Upper lobe of left lung (tissue), 6 donors: Measurements from ENCODE around the gene RNF212B. TPM values are rescaled to one million over a fixed set of nuclear protein-coding genes. Genes with fewer than 3 reads are reported as not detected.
"Not testable (repeated sequence)": the region's sequence is repeated elsewhere in the genome, so short reads cannot be mapped to it uniquely, and the experiment has no call there.

Experiments
- ATAC-seq, 2 donors: fragments of 200-7000 bp; cut with Tn5 transposase; one replicate each; pipeline ENCODE4 v1.9.1; 2022; ENCODE audit warnings: mild to moderate bottlenecking in 2 of 2, moderate library complexity in 2 of 2; ENCODE audit not compliant: low FRiP score in 2 of 2
- DNase-seq, 2 donors: peaks; one replicate each; pipeline ENCODE4 v3.0.0-alpha.2; 2019 to 2020
- H3K27ac ChIP-seq, 4 donors: fragments of 200-600 bp; sonication (generic); one replicate each; pipeline ENCODE4 v1.5.1; 2016 to 2019
- H3K27me3 ChIP-seq, 4 donors: fragments of 200-600 bp; sonication (generic); one replicate each; pipeline ENCODE4 v1.5.1; 2017 to 2019
- H3K36me3 ChIP-seq, 4 donors: fragments of 200-600 bp; sonication (generic); one replicate each; pipeline ENCODE4 v1.5.1; 2016 to 2019
- H3K4me1 ChIP-seq, 4 donors: fragments of 200-600 bp; sonication (generic); one replicate each; pipeline ENCODE4 v1.5.1; 2018 to 2019
- H3K4me3 ChIP-seq, 4 donors: fragments of 200-600 bp; sonication (generic); one replicate each; pipeline ENCODE4 v1.5.1; 2017 to 2019; ENCODE audit warnings: mild to moderate bottlenecking in 2 of 4, moderate library complexity in 1 of 4
- H3K9me3 ChIP-seq, 4 donors: fragments of 200-600 bp; sonication (generic); one replicate each; pipeline ENCODE4 v1.5.1; 2018 to 2019
- EP300 ChIP-seq, 4 donors: sonication (generic); formaldehyde crosslinking; IDR thresholded peaks; one replicate each; pipeline ENCODE4 v1.5.1; 2017; ENCODE audit warnings: antibody characterized with exemption in 4 of 4, control low read depth in 2 of 4
- POLR2A ChIP-seq, 4 donors: fragments of 450-650 bp; IDR thresholded peaks; one replicate each; pipeline ENCODE4 v1.5.1; 2016 to 2017; ENCODE audit warnings: antibody characterized with exemption in 4 of 4, mild to moderate bottlenecking in 2 of 4
- POLR2AphosphoS5 ChIP-seq, 2 donors: sonication (generic); formaldehyde crosslinking; IDR thresholded peaks; one replicate each; pipeline ENCODE4 v1.5.1; 2017; ENCODE audit warnings: antibody characterized with exemption in 2 of 2
- WGBS, 2 donors: methylation state at CpG; one replicate each; pipeline ENCODE4 v1.1.5; 2017 to 2018; 5-methylcytosine and 5-hydroxymethylcytosine counted together
- total RNA-seq, 6 donors: library from RNA; depleted of rRNA in 4 of 6; stranded (reverse); fragments of >200 nt in 4 of 6; gene quantifications; one replicate each; pipeline versions ENCODE4 v1.1.0 to v1.2.1, GENCODE V29; 2016 to 2021
- TF ChIP-seq, protein P1 (sequence below), 6 experiments: fragments of 450-650 bp in 4 of 6; fragments of 200-600 bp in 2 of 6; sonication (generic) in 2 of 6; IDR thresholded peaks; one replicate each; pipeline ENCODE4 v1.5.1; 2016 to 2019; ENCODE audit warnings: antibody characterized with exemption in 6 of 6
- donor health status: DM: no; HTN: no; CAD: no; lungs with moderate emphysema.
- donor health status: DM: no; HTN: yes; CAD: no; lungs with severe emphysema.

RNF212B gene
- total RNA-seq, 6 donors from 2014 or later, result not detected

DNA sequence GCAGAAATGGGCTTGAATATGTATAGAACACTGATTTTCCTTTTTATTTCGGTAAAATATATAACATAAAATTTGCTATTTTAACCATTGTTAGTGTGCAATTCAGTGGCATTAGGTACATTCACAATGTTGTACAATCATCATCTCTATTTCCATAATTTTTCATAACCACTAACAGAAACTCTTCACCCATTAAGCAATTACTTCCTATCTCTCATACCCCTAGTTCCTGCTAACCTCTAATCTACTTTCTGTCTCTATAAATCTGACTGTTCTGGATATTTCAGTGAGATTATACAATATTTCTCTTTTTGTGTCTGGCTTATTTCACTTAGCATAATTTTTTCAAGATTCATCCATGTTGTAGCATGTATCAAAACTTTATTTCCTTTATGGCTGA lies 8.9 kb upstream of the RNF212B start:
- H3K4me3 ChIP-seq, result no peak overlapping the region
- TF ChIP-seq POLR2AphosphoS5 (IDR thresholded peaks at IDR 0.05) (no peak), EP300 (IDR thresholded peaks at IDR 0.05) (no peak)
- TF ChIP-seq, protein P1, sequence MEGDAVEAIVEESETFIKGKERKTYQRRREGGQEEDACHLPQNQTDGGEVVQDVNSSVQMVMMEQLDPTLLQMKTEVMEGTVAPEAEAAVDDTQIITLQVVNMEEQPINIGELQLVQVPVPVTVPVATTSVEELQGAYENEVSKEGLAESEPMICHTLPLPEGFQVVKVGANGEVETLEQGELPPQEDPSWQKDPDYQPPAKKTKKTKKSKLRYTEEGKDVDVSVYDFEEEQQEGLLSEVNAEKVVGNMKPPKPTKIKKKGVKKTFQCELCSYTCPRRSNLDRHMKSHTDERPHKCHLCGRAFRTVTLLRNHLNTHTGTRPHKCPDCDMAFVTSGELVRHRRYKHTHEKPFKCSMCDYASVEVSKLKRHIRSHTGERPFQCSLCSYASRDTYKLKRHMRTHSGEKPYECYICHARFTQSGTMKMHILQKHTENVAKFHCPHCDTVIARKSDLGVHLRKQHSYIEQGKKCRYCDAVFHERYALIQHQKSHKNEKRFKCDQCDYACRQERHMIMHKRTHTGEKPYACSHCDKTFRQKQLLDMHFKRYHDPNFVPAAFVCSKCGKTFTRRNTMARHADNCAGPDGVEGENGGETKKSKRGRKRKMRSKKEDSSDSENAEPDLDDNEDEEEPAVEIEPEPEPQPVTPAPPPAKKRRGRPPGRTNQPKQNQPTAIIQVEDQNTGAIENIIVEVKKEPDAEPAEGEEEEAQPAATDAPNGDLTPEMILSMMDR (IDR thresholded peaks at IDR 0.05), result no peak
- ATAC-seq (no peak), DNase-seq (no peak)
- H3K27me3 ChIP-seq, result no peaks in the 10 kb centered on the region
- 69 to 77% methylated on average over 1 of the region's 1 CpG for WGBS, 2 donors
- no peaks in the 10 kb centered on the region for H3K36me3 ChIP-seq
- no peaks in the 10 kb centered on the region for H3K4me1 ChIP-seq
- H3K27ac ChIP-seq, result no peak overlapping the region
- H3K9me3 ChIP-seq, result no peaks in the 10 kb centered on the region

DNA sequence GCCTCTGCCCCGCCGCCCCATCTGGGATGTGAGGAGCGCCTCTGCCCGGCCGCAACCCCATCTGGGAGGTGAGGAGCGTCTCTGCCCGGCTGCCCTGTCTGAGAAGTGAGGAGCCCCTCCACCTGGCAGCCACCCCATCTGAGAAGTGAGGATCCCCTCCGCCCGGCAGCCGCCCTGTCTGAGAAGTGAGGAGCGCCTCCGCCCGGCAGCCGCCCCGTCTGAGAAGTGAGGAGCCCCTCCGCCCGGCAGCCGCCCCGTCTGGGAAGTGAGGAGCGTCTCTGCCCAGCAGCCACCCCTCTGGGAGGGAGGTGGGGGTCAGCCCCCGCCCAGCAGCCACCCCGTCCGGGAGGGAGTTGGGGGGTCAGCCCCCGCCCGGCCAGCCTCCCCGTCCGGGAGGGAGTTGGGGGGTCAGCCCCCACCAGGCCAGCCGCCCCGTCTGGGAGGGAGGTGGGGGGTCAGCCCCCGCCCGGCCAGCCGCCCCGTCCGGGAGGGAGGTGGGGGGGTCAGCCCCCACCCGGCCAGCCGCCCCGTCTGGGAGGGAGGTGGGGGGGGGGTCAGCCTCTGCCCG lies 5.4 kb upstream of the RNF212B start:
- H3K36me3 ChIP-seq, H3K27ac ChIP-seq, ATAC-seq, H3K27me3 ChIP-seq, H3K9me3 ChIP-seq, H3K4me3 ChIP-seq, H3K4me1 ChIP-seq: not testable (repeated sequence)
- 88% methylated on average over 21 of the region's 38 CpGs; no CpG with 5 or more reads in 1 of the 2 donors for WGBS, 2 donors
- DNase-seq, result peak in 1 of 2 donors; percentile 64

DNA sequence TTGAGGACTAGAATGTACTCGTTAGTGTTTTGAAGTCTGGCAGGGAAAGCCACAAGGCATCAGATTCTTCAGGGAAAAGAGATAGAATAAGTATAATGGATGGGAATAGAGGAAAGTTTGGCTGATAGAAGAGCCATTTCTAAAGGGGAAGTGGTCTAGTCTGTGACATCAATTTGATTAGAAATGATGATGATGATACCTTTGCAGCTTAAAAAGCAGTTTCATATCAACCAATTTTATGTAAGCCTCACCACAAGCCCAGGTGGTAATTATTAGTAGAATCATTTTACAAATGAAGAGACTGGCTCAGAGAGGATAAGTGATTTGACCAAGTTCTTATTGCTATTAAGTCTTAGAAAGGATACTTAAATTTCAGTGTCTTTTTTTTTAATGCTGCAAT lies 2.9 kb downstream of the RNF212B start:
- H3K9me3 ChIP-seq, result no peaks in the 10 kb centered on the region
- H3K27me3 ChIP-seq, result no peaks in the 10 kb centered on the region
- H3K27ac ChIP-seq, result no peak overlapping the region
- peaks cover 0 to 10% (median 6%) of the 10 kb centered on the region in 4 donors for H3K4me1 ChIP-seq
- H3K4me3 ChIP-seq, result no peak overlapping the region
- no peaks in the 10 kb centered on the region for H3K36me3 ChIP-seq
- DNase-seq (no peak), ATAC-seq (no peak)
- 76 to 90% methylated on average over 1 of the region's 1 CpG for WGBS, 2 donors
- no peak for TF ChIP-seq POLR2AphosphoS5 (IDR thresholded peaks at IDR 0.05)

DNA sequence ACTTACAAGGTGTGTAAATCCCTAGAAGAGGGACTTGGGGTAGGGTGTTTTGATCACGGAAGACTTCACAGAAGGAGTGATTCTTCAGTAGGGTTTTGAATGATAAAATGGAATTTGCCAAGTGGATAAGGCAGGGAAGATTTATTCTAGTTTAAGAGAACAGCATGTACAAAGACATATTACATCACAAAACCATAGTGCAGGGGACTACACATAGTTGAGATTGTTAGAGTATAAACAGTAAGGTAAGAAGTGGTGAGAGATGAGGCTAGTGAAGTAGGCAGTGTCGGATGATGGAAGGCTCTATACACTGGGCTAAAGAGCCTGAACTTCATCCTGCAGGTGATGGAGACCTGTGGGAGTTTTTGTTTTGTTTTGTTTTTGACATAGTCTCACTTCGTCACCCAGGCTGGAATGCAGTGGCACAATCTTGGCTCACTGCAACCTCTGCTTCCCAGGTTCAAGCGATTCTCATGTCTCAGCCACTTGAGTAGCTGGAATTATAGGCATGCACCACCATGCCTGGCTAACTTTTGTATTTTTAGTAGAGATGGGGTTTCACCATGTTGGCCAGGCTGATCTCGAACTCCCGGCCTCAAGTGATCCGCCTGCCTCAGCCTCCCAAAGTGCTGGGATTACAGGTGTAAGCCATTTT lies 3.5 kb downstream of the RNF212B start:
- DNase-seq, H3K9me3 ChIP-seq, H3K4me3 ChIP-seq, H3K27me3 ChIP-seq, H3K27ac ChIP-seq, H3K36me3 ChIP-seq, ATAC-seq: not testable (repeated sequence)
- 85 to 95% methylated on average over 7 of the region's 7 CpGs for WGBS, 2 donors
- H3K4me1 ChIP-seq, result peaks cover 0 to 10% (median 6%) of the 10 kb centered on the region in 4 donors

DNA sequence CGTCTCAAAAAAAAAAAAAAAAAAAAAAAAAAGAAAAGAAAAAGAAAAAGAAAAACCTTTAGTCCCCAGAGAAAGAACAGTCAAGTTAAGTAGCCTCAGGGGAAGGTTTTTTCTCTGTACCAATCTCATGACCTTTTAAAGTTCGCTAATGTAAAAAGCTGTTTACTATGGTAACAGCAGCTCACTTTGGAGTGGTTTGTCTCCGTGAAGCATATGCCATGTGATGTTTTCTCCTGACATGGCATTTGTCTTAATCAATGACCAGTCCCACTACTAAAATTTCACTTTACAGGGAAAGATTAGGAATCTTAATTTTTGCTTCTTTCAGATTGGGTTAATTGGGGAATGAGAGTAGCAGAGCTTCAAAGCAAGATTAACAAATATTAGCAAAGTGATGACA lies 4.3 kb downstream of the RNF212B start:
- Histone ChIP-seq H3K36me3 (no peaks in the 10 kb centered on the region), H3K9me3 (no peaks in the 10 kb centered on the region), H3K4me1 (peaks cover 0 to 10% (median 6%) of the 10 kb centered on the region in 4 donors), H3K4me3 (no peak overlapping the region), H3K27ac (no peak overlapping the region), H3K27me3 (no peaks in the 10 kb centered on the region)
- DNase-seq (no peak), ATAC-seq (no peak)
- WGBS, 2 donors, result 84 to 90% methylated on average over 2 to 3 of the region's 3 CpGs
- TF ChIP-seq POLR2AphosphoS5 (IDR thresholded peaks at IDR 0.05), result no peak
- no peak for TF ChIP-seq POLR2A (IDR thresholded peaks at IDR 0.05)
- TF ChIP-seq EP300 (IDR thresholded peaks at IDR 0.05), result no peak
- TF ChIP-seq, protein P1 (IDR thresholded peaks at IDR 0.05), result no peak

DNA sequence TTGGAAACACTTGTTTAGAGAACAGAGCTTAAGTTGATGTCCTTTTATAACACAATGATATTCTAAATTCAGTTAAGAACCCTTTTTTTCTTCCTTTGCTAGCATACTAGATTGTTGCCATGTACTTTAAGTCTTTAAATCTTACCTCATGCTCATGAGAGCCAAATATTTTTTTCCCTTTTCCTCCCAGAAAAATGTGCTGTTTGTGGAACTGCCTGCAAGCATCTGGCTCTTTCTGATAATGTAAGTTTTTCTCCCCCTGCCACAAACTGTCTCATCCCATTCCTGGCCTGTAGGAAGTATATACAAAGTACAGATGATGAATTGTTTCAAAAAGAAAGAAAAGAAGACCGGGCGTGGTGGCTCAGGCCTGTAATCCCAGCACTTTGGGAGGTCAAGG lies 5.3 kb downstream of the RNF212B start:
- 78 to 94% methylated on average over 2 of the region's 2 CpGs for WGBS, 2 donors
- Histone ChIP-seq H3K36me3 (no peaks in the 10 kb centered on the region), H3K27me3 (no peaks in the 10 kb centered on the region), H3K4me1 (peaks cover 0 to 3% (median 1%) of the 10 kb centered on the region in 4 donors), H3K9me3 (no peaks in the 10 kb centered on the region), H3K27ac (no peak overlapping the region), H3K4me3 (no peak overlapping the region)
- DNase-seq (no peak), ATAC-seq (no peak)
- TF ChIP-seq EP300 (IDR thresholded peaks at IDR 0.05) (no peak), POLR2A (IDR thresholded peaks at IDR 0.05) (no peak), POLR2AphosphoS5 (IDR thresholded peaks at IDR 0.05) (no peak)
- TF ChIP-seq, protein P1 (IDR thresholded peaks at IDR 0.05), result no peak
